Measurements from ENCODE around the gene ARL15. TPM values are rescaled to one million over a fixed set of nuclear protein-coding genes. Genes with fewer than 3 reads are reported as not detected.

ARL15 gene
- total RNA-seq, 1 experiment from 2014 or later: 6.9 TPM

- Histone ChIP-seq H3K27me3 (ENCODE audit: low read length) (no peaks in the 10 kb centered on the region), H4K20me1 (ENCODE audit: low read length) (no peaks in the 10 kb centered on the region)
Observed at GRCh38 chr5:53871775-53872174, 438.6 kb downstream of the ARL15 start.

DNA sequence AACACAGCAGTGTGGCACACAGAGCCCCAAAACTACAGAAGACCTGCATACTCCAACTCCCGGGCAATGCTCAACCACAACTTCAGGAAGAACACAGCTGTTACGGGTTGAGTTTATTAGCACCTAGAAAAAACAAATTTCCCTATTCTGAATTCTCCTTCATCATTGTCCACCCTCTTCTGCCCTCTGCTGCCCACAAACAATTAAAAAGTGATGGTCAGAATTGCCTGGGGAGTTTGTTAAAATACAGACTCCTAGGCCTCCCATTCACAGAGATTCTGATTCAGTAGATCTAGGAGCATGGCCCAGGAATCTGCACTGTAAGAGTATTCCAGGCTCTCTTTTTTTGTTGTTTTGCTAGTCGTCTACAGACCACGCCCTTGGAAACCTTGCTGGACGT lies 439.3 kb downstream of the ARL15 start:
- ChIA-PET CTCF (no interaction called here), POLR2A (ENCODE audit: unreplicated experiment) (no interaction called here)
- Histone ChIP-seq H3K4me2 (ENCODE audit: low read length) (no peak overlapping the region), H3F3A (ENCODE audit: low read length, unreplicated experiment) (no peaks in the 10 kb centered on the region), H3K4me1 (ENCODE audit: insufficient read depth, low read length) (no peaks in the 10 kb centered on the region), H3K9ac (ENCODE audit: low read length) (no peak overlapping the region), H3K27ac (ENCODE audit: low read length) (no peak overlapping the region), H3K27me3 (ENCODE audit: low read length) (no peaks in the 10 kb centered on the region), H3K79me2 (ENCODE audit: low read length) (no peaks in the 10 kb centered on the region), H4K20me1 (ENCODE audit: low read length) (no peaks in the 10 kb centered on the region), H3K36me3 (ENCODE audit: low read depth, low read length) (no peaks in the 10 kb centered on the region), H3K9me2 (replicated peaks; ENCODE audit: low read length) (no peaks in the 10 kb centered on the region), H3K9me3 (ENCODE audit: low read length) (no peaks in the 10 kb centered on the region), H2AFZ (ENCODE audit: low read length) (no peak overlapping the region), H3K4me3 (ENCODE audit: low read length) (no peak overlapping the region)
- TF ChIP-seq CTCF (conservative IDR thresholded peaks at IDR 0.05; ENCODE audit: low read depth, low read length) (peak; percentile 45), EZH2phosphoT487 (IDR thresholded peaks at IDR 0.05; ENCODE audit: borderline replicate concordance, low read length) (no peak)
- no TSS peak for BruUV-seq (replicated peaks)
- ATAC-seq (peak; percentile 53), DNase-seq (peak; percentile 17)
- intact Hi-C loops (cut with micrococcal nuclease): loop anchor here (2.0 to 10.0 kb wide), 3 partner anchors 392 to 746 kb away; no protein-coding TSS in a partner anchor

More at GRCh38 chr5:53871775-53872174, 438.6 kb downstream of the ARL15 start:
- TF ChIP-seq CTCF (conservative IDR thresholded peaks at IDR 0.05; ENCODE audit: low read depth, low read length) (no peak), EZH2phosphoT487 (IDR thresholded peaks at IDR 0.05; ENCODE audit: borderline replicate concordance, low read length) (no peak), EZH2 (IDR thresholded peaks at IDR 0.05; ENCODE audit: low read length, unreplicated experiment) (no peak)
- Histone ChIP-seq H3K9me3 (ENCODE audit: low read length) (no peaks in the 10 kb centered on the region), H3K27ac (ENCODE audit: low read length) (no peak overlapping the region), H3K36me3 (ENCODE audit: low read depth, low read length) (no peaks in the 10 kb centered on the region), H3K4me3 (ENCODE audit: low read length) (no peak overlapping the region), H3F3A (ENCODE audit: low read length, unreplicated experiment) (no peaks in the 10 kb centered on the region), H2AFZ (ENCODE audit: low read length) (no peak overlapping the region), H3K4me1 (ENCODE audit: insufficient read depth, low read length) (no peaks in the 10 kb centered on the region), H3K79me2 (ENCODE audit: low read length) (no peaks in the 10 kb centered on the region), H3K4me2 (ENCODE audit: low read length) (no peak overlapping the region), H3K9ac (ENCODE audit: low read length) (no peak overlapping the region), H3K9me2 (replicated peaks; ENCODE audit: low read length) (no peaks in the 10 kb centered on the region)
- BruUV-seq (replicated peaks): no TSS peak
- no peak for DNase-seq
- ATAC-seq: no peak
- ChIA-PET CTCF (no interaction called here), POLR2A (ENCODE audit: unreplicated experiment) (no interaction called here)
- intact Hi-C loops (cut with micrococcal nuclease): loop anchor here (2.0 to 10.0 kb wide), 3 partner anchors 393 to 747 kb away; no protein-coding TSS in a partner anchor

DNA sequence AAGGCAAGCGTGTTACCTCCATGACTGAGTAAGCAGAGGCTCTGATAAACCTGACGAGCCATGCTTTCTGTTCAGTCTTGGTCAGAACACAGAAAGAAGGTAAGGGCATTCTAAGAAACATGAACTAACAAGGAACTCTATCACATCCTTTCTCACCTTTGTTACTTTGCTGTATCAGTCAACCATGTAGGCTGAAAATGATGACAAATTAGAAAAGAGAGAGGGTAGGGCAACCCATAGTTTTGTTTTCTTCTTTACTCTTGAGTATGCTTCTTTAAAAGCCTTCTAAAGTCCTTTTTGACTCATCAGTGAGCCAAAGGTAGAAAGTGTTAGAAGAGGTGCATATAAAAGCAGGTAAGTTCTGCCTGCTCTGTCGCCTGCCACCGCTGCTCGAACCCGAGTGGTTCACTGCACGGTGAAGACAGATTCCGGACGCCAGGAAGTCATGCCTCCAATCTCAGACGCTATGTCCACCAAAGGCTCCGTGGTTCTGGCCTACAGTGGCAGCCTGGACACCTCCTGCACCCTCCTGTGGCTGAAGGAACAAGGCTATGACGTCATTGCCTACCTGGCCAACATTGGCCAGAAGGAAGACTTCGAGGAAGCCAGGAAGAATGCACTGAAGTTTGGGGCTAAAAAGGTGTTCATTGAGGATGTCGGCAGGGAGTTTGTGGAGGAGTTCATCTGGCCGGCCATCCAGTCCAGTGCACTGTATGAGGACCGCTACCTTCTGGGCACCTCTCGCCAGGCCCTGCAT lies 451.5 kb downstream of the ARL15 start:
- intact Hi-C loops (cut with micrococcal nuclease): no loop called here
- BruUV-seq (replicated peaks): no TSS peak
- H3K27me3 ChIP-seq (ENCODE audit: low read length): no peaks in the 10 kb centered on the region

More for the DNA sequence above, 451.5 kb downstream of the ARL15 start:
- H2AFZ ChIP-seq (ENCODE audit: low read length): no peak overlapping the region
- no peak overlapping the region for H3K4me2 ChIP-seq (ENCODE audit: low read length)
- CTCF ChIA-PET: no interaction called here
- no peaks in the 10 kb centered on the region for H3K9me2 ChIP-seq (replicated peaks; ENCODE audit: low read length)
- no peaks in the 10 kb centered on the region for H3K36me3 ChIP-seq (ENCODE audit: low read depth, low read length)
- H3K9ac ChIP-seq (ENCODE audit: low read length): no peak overlapping the region
- H4K20me1 ChIP-seq (ENCODE audit: low read length): no peaks in the 10 kb centered on the region
- POLR2A ChIA-PET (ENCODE audit: unreplicated experiment): no interaction called here
- no peaks in the 10 kb centered on the region for H3K9me3 ChIP-seq (ENCODE audit: low read length)
- H3F3A ChIP-seq (ENCODE audit: low read length, unreplicated experiment): no peaks in the 10 kb centered on the region
- DNase-seq (no peak), ATAC-seq (no peak)
- H3K27ac ChIP-seq (ENCODE audit: low read length): no peak overlapping the region
- no peak for TF ChIP-seq EZH2 (IDR thresholded peaks at IDR 0.05; ENCODE audit: low read length, unreplicated experiment)
- TF ChIP-seq CTCF (conservative IDR thresholded peaks at IDR 0.05; ENCODE audit: low read depth, low read length): no peak
- TF ChIP-seq EZH2phosphoT487 (IDR thresholded peaks at IDR 0.05; ENCODE audit: borderline replicate concordance, low read length): no peak
- H3K79me2 ChIP-seq (ENCODE audit: low read length): no peaks in the 10 kb centered on the region
- no peaks in the 10 kb centered on the region for H3K4me1 ChIP-seq (ENCODE audit: insufficient read depth, low read length)
- no peak overlapping the region for H3K4me3 ChIP-seq (ENCODE audit: low read length)

Data from PC-3 (cell line).